ENCODE data around the gene EGFL7.

The EGFL7 gene

DNA sequence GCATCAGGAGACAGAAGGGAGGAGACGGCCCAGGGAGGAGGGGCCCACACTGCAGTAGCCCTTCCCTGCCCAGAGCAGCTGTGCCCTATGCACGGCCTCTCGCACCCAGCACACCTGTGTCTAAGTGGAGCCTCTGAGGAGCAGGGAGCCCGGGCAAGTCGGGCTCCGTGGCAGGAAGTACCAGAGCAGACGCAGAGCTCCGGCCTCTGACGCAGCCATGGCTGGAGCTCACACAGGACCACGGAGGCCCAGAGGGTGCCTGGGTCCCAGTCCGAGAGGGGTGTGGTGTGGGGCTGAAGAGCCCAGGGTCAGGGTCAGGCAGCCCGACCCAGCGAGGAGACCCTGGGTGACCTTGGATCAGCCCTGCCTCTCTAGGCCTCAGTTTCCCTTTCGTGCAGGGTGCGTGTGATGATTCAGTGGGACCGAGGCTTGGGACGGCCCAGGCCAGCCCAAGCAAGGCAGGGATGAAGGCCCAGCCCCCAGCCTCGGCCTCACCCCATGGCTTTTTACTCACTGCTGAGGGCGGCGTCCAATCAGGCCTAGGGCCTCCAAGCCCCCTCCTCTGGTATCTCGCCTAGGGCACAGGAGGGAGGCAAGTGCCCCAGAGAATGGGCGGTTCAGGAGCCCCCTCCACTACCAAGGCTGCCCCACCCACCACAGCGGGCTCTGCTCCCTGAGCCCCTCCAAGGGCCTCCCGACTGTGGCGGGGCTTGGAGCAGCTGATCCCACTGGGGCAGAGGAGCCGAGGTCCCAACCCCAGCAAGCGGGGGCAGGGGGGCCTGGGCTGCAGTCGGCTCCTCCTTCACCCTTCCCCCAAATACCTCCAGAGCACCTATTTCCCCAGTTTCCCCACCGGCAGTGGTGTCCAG, 28.8 kb downstream of the EGFL7 start:
- H3K9me3 ChIP-seq (ENCODE audit: control insufficient read depth, insufficient read depth, low read depth, low read length): no peaks in the 10 kb centered on the region
- H3K4me1 ChIP-seq (ENCODE audit: control insufficient read depth, insufficient read depth, low read length): no peaks in the 10 kb centered on the region
- H3K36me3 ChIP-seq (ENCODE audit: control insufficient read depth in 2 of 2, insufficient read depth in 1 of 2, low read length in 2 of 2): no peaks in the 10 kb centered on the region
- no peak for TF ChIP-seq ZNF202 (tag by site-specific recombination; IDR thresholded peaks at IDR 0.05; ENCODE audit: borderline replicate concordance)
- TF ChIP-seq ZNF211 (tag by site-specific recombination; IDR thresholded peaks at IDR 0.05; ENCODE audit: low read depth): no peak
- TF ChIP-seq ZNF792 (tag by site-specific recombination; IDR thresholded peaks at IDR 0.05): no peak
- TF ChIP-seq, protein P1, sequence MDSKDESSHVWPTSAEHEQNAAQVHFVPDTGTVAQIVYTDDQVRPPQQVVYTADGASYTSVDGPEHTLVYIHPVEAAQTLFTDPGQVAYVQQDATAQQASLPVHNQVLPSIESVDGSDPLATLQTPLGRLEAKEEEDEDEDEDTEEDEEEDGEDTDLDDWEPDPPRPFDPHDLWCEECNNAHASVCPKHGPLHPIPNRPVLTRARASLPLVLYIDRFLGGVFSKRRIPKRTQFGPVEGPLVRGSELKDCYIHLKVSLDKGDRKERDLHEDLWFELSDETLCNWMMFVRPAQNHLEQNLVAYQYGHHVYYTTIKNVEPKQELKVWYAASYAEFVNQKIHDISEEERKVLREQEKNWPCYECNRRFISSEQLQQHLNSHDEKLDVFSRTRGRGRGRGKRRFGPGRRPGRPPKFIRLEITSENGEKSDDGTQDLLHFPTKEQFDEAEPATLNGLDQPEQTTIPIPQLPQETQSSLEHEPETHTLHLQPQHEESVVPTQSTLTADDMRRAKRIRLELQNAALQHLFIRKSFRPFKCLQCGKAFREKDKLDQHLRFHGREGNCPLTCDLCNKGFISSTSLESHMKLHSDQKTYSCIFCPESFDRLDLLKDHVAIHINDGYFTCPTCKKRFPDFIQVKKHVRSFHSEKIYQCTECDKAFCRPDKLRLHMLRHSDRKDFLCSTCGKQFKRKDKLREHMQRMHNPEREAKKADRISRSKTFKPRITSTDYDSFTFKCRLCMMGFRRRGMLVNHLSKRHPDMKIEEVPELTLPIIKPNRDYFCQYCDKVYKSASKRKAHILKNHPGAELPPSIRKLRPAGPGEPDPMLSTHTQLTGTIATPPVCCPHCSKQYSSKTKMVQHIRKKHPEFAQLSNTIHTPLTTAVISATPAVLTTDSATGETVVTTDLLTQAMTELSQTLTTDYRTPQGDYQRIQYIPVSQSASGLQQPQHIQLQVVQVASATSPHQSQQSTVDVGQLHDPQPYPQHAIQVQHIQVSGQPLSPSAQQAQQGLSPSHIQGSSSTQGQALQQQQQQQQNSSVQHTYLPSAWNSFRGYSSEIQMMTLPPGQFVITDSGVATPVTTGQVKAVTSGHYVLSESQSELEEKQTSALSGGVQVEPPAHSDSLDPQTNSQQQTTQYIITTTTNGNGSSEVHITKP (tag by site-specific recombination; IDR thresholded peaks at IDR 0.05): no peak
- TF ChIP-seq SP2 (tag by site-specific recombination; IDR thresholded peaks at IDR 0.05): 0 out of 2 replicates have a peak, but pooled peaks have one; percentile 16
- TF ChIP-seq KLF1 (tag by site-specific recombination; IDR thresholded peaks at IDR 0.05): peak; percentile 43
- no peak for TF ChIP-seq ZNF155 (tag by site-specific recombination; IDR thresholded peaks at IDR 0.05)
- TF ChIP-seq ZNF521 (tag by site-specific recombination; IDR thresholded peaks at IDR 0.05): no peak
- no peak for TF ChIP-seq ZNF621 (tag by site-specific recombination; IDR thresholded peaks at IDR 0.05)
- no peak overlapping the region for H3K4me3 ChIP-seq (ENCODE audit: low read depth, low read length)
- H3K27ac ChIP-seq (ENCODE audit: extremely low read depth, low read depth, low read length): no peak overlapping the region
- ChIA-PET CTCF (interaction anchor here (3.9 kb wide), 1 partner anchor 20 kb away, joined by 19 read pairs; no protein-coding TSS in a partner anchor), POLR2A (no interaction called here)

DNA sequence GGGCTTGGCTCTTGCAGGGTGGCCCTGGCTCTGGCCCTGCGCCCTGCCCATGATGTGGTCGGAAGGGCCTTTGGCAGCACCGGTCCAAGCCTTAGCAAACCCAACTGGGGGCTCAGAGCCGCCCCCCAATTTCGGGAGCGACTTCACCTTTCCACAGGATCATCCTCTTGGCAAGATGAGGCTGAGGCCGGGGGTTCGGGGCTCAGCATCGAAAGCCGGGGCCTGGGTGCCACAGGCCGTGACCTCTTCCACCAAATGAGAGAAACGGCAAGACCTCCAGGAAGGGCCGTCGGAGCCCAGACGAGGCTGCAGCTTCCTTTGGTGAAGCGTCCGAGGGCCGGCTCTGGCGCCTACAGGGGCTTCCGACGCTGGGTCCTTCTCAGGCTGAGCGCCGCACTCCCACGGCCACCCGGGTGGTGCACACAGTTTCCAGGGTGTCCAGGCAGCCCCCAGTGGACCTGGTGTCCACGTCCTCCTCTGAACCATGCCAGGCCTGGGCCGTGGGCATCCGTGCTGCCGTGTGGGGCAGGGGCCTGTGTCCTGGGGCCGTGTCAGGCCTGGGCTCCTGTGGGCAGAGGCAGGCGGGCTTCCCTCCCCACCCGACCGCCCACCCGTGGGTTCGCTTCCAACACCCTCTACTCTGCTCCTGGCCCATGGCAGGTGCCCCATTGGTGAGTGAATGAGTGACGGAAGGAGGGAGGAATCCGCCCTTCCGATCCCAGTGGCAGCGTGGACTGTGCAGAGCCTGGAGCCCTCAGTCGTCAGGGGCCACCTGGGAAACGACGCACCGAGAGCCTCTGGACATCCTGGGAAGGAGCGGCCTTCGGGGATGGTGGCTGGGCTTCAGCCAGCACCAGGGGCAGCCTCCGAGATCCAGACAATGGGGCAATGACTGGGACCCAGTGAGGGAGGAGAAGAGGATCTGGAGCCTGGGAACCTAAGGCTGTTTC, 29.7 kb downstream of the EGFL7 start:
- no peak for TF ChIP-seq ZNF214 (tag by site-specific recombination; IDR thresholded peaks at IDR 0.05; ENCODE audit: borderline replicate concordance)
- no peak for TF ChIP-seq ZNF677 (tag by site-specific recombination; IDR thresholded peaks at IDR 0.05)
- TF ChIP-seq, protein P2, sequence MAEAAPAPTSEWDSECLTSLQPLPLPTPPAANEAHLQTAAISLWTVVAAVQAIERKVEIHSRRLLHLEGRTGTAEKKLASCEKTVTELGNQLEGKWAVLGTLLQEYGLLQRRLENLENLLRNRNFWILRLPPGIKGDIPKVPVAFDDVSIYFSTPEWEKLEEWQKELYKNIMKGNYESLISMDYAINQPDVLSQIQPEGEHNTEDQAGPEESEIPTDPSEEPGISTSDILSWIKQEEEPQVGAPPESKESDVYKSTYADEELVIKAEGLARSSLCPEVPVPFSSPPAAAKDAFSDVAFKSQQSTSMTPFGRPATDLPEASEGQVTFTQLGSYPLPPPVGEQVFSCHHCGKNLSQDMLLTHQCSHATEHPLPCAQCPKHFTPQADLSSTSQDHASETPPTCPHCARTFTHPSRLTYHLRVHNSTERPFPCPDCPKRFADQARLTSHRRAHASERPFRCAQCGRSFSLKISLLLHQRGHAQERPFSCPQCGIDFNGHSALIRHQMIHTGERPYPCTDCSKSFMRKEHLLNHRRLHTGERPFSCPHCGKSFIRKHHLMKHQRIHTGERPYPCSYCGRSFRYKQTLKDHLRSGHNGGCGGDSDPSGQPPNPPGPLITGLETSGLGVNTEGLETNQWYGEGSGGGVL (tag by site-specific recombination; IDR thresholded peaks at IDR 0.05): no peak
- TF ChIP-seq ZNF324 (tag by site-specific recombination; IDR thresholded peaks at IDR 0.05): no peak
- no peak for TF ChIP-seq ZNF133 (tag by site-specific recombination; IDR thresholded peaks at IDR 0.05)
- TF ChIP-seq HOXC10 (CRISPR knock-in tag; IDR thresholded peaks at IDR 0.05): no peak
- peak; percentile 52 for TF ChIP-seq ZFHX2 (tag by site-specific recombination; conservative IDR thresholded peaks at IDR 0.05)
- no peak for TF ChIP-seq ZNF140 (tag by site-specific recombination; IDR thresholded peaks at IDR 0.05)
- peak; percentile 23; the same call in 1 of the 2 replicates for TF ChIP-seq SP2 (tag by site-specific recombination; IDR thresholded peaks at IDR 0.05)
- peak; percentile 54; the same call in 1 of the 2 replicates for TF ChIP-seq ZNF600 (tag by site-specific recombination; IDR thresholded peaks at IDR 0.05)
- POLR2A ChIA-PET: interaction anchor here (1.1 to 1.4 kb wide), 2 partner anchors 19 to 36 kb away, joined by 3 to 6 read pairs; no protein-coding TSS in a partner anchor
- Histone ChIP-seq H3K9me3 (ENCODE audit: control insufficient read depth, insufficient read depth, low read depth, low read length) (no peaks in the 10 kb centered on the region), H3K4me3 (ENCODE audit: low read depth, low read length) (no peak overlapping the region), H3K4me1 (ENCODE audit: control insufficient read depth, insufficient read depth, low read length) (no peaks in the 10 kb centered on the region), H3K27ac (ENCODE audit: extremely low read depth, low read depth, low read length) (no peak overlapping the region), H3K36me3 (ENCODE audit: control insufficient read depth in 2 of 2, insufficient read depth in 1 of 2, low read length in 2 of 2) (no peaks in the 10 kb centered on the region)
- CTCF ChIA-PET: interaction anchor here (1.1 to 4.0 kb wide), 4 partner anchors 10 to 20 kb away, joined by 4 to 24 read pairs (median 10); no protein-coding TSS in a partner anchor

All from HEK293 (cell line).